NCI-H2227 (cell line): ENCODE data around the gene UNC5C.
"Not testable (repeated sequence)": the region's sequence is repeated elsewhere in the genome, so short reads cannot be mapped to it uniquely, and the experiment has no call there.

Source experiments
- DNase-seq: peaks from one replicate; lab custom pipeline; 2025; ENCODE audit not compliant: unreplicated experiment; lab: John Stamatoyannopoulos, UW

Gene UNC5C

GRCh38 chr4:95139424-95139823 lies 409.3 kb downstream of the UNC5C start:
- DNase-seq, result not testable (repeated sequence)

DNA sequence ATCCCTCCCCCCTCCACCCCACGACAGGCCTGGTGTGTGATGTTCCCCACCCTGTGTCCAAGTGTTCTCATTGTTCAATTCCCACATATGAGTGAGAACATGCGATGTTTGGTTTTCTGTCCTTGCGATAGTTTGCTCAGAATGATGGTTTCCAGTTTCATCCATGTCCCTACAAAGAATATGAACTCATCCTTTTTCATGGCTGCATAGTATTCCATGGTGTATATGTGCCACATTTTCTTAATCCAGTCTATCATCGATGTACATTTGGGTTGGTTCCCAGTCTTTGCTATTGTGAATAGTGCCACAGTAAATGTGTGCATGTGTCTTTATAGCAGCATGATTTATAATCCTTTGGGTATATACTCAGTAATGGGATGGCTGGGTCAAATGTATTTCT lies 414.8 kb downstream of the UNC5C start:
- not testable (repeated sequence) for DNase-seq

- DNase-seq, result no peak
Measured at GRCh38 chr4:95129821-95130311, 418.9 kb downstream of the UNC5C start.

GRCh38 chr4:95129031-95129430 lies 419.7 kb downstream of the UNC5C start:
- no peak for DNase-seq

DNA sequence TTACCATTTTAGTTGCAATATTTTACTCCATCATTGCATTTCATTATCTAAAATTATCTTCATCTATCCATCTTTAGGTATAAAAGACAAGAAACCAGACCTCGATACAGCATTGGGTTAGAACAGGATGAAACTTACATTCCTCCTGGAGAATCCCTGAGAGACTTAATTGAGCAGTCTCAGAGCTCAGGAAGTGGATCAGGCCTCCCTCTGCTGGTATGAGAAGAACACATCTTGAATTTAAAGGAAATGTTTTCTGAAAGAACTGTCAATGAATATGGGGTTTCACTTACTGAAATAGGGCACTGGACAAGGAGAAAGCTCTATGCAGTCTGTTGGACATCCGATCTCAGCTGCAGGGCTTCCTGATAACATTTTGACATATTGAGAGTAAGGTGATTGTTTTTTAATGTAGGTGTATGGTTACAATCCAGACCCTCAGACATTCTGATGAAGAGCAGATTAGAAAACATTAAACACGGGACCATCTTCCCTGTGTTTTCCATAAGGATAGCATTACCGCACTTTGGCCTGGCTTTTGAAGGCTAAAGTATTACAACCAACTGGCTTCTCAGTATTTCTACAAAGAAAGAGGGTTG lies 423.8 kb downstream of the UNC5C start:
- peak; percentile 69 for DNase-seq

GRCh38 chr4:95122001-95122400 lies 426.8 kb downstream of the UNC5C start:
- no peak for DNase-seq

GRCh38 chr4:95120456-95120855 lies 428.3 kb downstream of the UNC5C start:
- no peak for DNase-seq

DNA sequence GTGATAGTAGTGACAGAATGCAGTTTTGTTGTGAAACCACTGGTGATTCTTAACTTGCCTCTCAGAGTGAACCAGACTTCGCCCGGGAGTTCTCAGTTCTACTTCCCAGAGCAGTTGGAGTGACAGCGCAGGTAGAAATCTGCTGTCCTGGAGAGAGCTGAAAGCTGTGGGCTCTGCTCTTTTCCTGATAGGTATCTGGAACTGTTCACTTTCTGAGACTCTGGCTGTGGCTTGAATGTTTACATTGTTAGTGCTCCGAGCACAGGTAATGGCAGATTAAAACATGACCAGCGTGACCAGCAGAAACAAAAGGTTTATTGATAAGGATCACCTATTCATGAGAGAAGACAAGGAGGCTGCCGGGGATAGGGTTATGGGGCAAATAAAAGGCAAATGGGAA lies 430.3 kb downstream of the UNC5C start:
- no peak for DNase-seq

DNA sequence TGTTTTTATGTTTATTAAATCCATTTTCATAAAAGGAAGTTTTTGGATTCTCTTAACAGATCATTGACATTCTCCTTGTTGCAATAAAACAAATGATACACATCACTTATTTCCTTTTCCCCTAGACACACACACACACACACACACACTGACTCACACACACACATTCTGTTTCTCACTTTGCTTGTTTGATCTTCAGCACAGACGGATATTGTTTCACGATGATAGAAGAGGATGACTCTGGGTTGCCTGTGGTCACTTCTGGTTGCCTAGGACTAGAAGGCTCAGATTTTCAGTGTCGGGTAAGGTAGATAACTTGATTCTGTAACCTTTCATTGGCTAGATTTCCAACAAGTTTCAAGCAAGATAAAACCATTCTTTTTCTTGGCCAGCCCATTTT lies 434.3 kb downstream of the UNC5C start:
- DNase-seq, result no peak
